Measurements from ENCODE around the gene ACBD3. TPM values are rescaled to one million over a fixed set of nuclear protein-coding genes. Genes with fewer than 3 reads are reported as not detected.

Gene ACBD3
- total and polyA plus RNA-seq, 2 of the 8 experiments (the other 6 are each of a cell fraction or from before 2014, with no cell fraction given) = 8.4 to 29.4 TPM

GRCh38 chr1:226129230-226129629 lies 57.3 kb downstream of the ACBD3 start:
- POLR2A ChIA-PET (ENCODE audit: partially characterized antibody) = interaction anchor here (1.1 kb wide), 1 partner anchor 9 kb away, joined by 3 read pairs; no protein-coding TSS in a partner anchor
- Histone ChIP-seq H3K4me2 (ENCODE audit: insufficient read depth in 1 of 2, low read depth in 2 of 2, low read length in 2 of 2) (no peak overlapping the region), H3K4me1 (replicated peaks in 1 of 4; ENCODE audit: control insufficient read depth in 3 of 4, insufficient read depth in 4 of 4, low read length in 3 of 4) (peaks cover 4 to 20% (median 6%) of the 10 kb centered on the region in 4 experiments), H3K23me2 (ENCODE audit: low read depth, low read length) (no peaks in the 10 kb centered on the region), H2AK5ac (ENCODE audit: low read depth, low read length) (no peak overlapping the region), H3K4ac (replicated peaks; ENCODE audit: insufficient read length, low read depth, low read length) (no peak overlapping the region), H3K27me3 (replicated peaks in 1 of 4; ENCODE audit: control insufficient read depth in 3 of 4, extremely low read depth in 1 of 4, insufficient read depth in 3 of 4, low read length in 3 of 4) (no peaks in the 10 kb centered on the region; a peak in 1 of 7 replicates), H3K4me3 (ENCODE audit: extremely low read depth in 1 of 4, insufficient read depth in 2 of 4, low read depth in 3 of 4, low read length in 4 of 4) (no peak overlapping the region), H4K91ac (replicated peaks; ENCODE audit: insufficient read length, low read length) (no peak overlapping the region), H2BK15ac (ENCODE audit: low read length) (no peak overlapping the region), H3K56ac (replicated peaks; ENCODE audit: insufficient read length, low read depth, low read length) (no peak overlapping the region), H3K79me1 (ENCODE audit: low read depth, low read length) (no peaks in the 10 kb centered on the region), H3K9ac (replicated peaks in 1 of 4; ENCODE audit: extremely low read depth in 1 of 4, low read depth in 3 of 4, low read length in 3 of 4) (no peak overlapping the region), H3K36me3 (ENCODE audit: control insufficient read depth in 2 of 4, insufficient read depth in 4 of 4, low read length in 3 of 4) (no peaks in the 10 kb centered on the region), H3K79me2 (ENCODE audit: control insufficient read depth in 1 of 2, insufficient read depth in 2 of 2, low read length in 2 of 2) (no peaks in the 10 kb centered on the region), H3K18ac (ENCODE audit: extremely low read depth, low read length) (no peak overlapping the region), H3K27ac (ENCODE audit: low read depth, low read length) (no peak overlapping the region), H4K8ac (ENCODE audit: extremely low read depth, insufficient read depth, low read length) (no peak overlapping the region), H3K9me3 (ENCODE audit: insufficient read depth in 2 of 2, low read depth in 1 of 2, low read length in 1 of 2) (no peaks in the 10 kb centered on the region), H2BK120ac (replicated peaks; ENCODE audit: low read depth, low read length) (no peak overlapping the region), H2BK5ac (ENCODE audit: low read depth, low read length) (no peak overlapping the region), H2AFZ (ENCODE audit: low read length) (no peak overlapping the region), H3K14ac (ENCODE audit: insufficient read length) (no peak overlapping the region), H4K20me1 (replicated peaks in 1 of 2; ENCODE audit: control insufficient read depth in 1 of 2, insufficient read depth in 2 of 2, low read length in 2 of 2) (no peaks in the 10 kb centered on the region), H4K5ac (ENCODE audit: insufficient read length, low read depth, low read length) (no peak overlapping the region), H2BK20ac (ENCODE audit: low read length) (no peak overlapping the region), H3K23ac (ENCODE audit: insufficient read length) (no peak overlapping the region), H2BK12ac (ENCODE audit: low read depth, low read length) (no peak overlapping the region)
- CTCF ChIA-PET (ENCODE audit: partially characterized antibody) = interaction anchor here (1.6 to 9.1 kb wide), 2 partner anchors 20 to 69 kb away, joined by 4 to 139 read pairs; no protein-coding TSS in a partner anchor
- 93% methylated on average over 2 of the region's 2 CpGs; no CpG with 5 or more reads in 1 of the 2 experiments for WGBS, 2 experiments (ENCODE audit: extremely low coverage in 1 of 2, insufficient coverage in 1 of 2, insufficient read length in 1 of 2, insufficient replicate concordance in 2 of 2, low coverage in 1 of 2, low lambda C conversion rate in 2 of 2, missing lambda C conversion rate in 1 of 2)
- DNase-seq (ENCODE audit: low read depth in 1 of 2, low spot score in 2 of 2) = no peak
- FAIRE-seq = no peak
- no peak for TF ChIP-seq PHF8 (conservative IDR thresholded peaks at IDR 0.05; ENCODE audit: low read depth, low read length)
- TF ChIP-seq SIX5 (IDR thresholded peaks at IDR 0.05; ENCODE audit: low read depth, low read length) = no peak
- no peak for TF ChIP-seq EZH2 (IDR thresholded peaks at IDR 0.05; ENCODE audit: low read depth, low read length, severe bottlenecking)
- TF ChIP-seq SAP30 (IDR thresholded peaks at IDR 0.05; ENCODE audit: insufficient read depth, insufficient replicate concordance, low read length) = no peak
- no peak for TF ChIP-seq KDM5A (IDR thresholded peaks at IDR 0.05; ENCODE audit: low read length)
- no peak for TF ChIP-seq POLR2AphosphoS5 (IDR thresholded peaks at IDR 0.05; ENCODE audit: low read depth, low read length)
- no peak for TF ChIP-seq CTCF (IDR thresholded peaks at IDR 0.05; ENCODE audit: control extremely low read depth in 1 of 3, insufficient read depth in 1 of 3, low read depth in 1 of 3, low read length in 3 of 3)
- TF ChIP-seq TCF12 (IDR thresholded peaks at IDR 0.05; ENCODE audit: low read depth, low read length) = no peak
- TF ChIP-seq EGR1 (IDR thresholded peaks at IDR 0.05; ENCODE audit: borderline replicate concordance, low read depth, low read length) = no peak
- no peak for TF ChIP-seq GABPA (IDR thresholded peaks at IDR 0.05; ENCODE audit: borderline replicate concordance, insufficient read depth, low read length)
